PFSK-1 (cell line): Measurements from ENCODE around the gene SUV39H2.

Experiments
- FOXP2 ChIP-seq: optimal IDR thresholded peaks from 2 replicates; pipeline ENCODE3; 2011; ENCODE audit warnings: borderline replicate concordance, control low read depth, inconsistent platforms; ENCODE audit not compliant: insufficient read depth; ENCODE audit errors: extremely low read length, extremely low read depth
- POLR2AphosphoS5 ChIP-seq: IDR thresholded peaks from 2 replicates; pipeline ENCODE4 v1.6.1; 2012; ENCODE audit warnings: low read depth, mild to moderate bottlenecking, control low read depth, low read length, moderate library complexity
- SIN3A ChIP-seq: IDR thresholded peaks from 2 replicates; pipeline ENCODE4 v1.6.1; 2012; ENCODE audit warnings: mild to moderate bottlenecking, low read length, moderate library complexity, borderline replicate concordance; ENCODE audit not compliant: insufficient read depth
- TAF1 ChIP-seq: IDR thresholded peaks from 2 replicates; pipeline ENCODE4 v1.6.1; 2012; ENCODE audit warnings: low read length, control low read depth, borderline replicate concordance; ENCODE audit not compliant: insufficient read depth
- TF ChIP-seq, protein P1 (sequence below), 2 experiments: IDR thresholded peaks; 2 replicates each; pipeline versions ENCODE4 v1.6.1 to v1.8.0; 2011 to 2012; ENCODE audit warnings: low read depth in 2 of 2, low read length in 2 of 2, control low read depth in 1 of 2, inconsistent platforms in 1 of 2, mild to moderate bottlenecking in 1 of 2, moderate library complexity in 1 of 2; ENCODE audit not compliant: insufficient read depth in 1 of 2

SUV39H2 gene

DNA sequence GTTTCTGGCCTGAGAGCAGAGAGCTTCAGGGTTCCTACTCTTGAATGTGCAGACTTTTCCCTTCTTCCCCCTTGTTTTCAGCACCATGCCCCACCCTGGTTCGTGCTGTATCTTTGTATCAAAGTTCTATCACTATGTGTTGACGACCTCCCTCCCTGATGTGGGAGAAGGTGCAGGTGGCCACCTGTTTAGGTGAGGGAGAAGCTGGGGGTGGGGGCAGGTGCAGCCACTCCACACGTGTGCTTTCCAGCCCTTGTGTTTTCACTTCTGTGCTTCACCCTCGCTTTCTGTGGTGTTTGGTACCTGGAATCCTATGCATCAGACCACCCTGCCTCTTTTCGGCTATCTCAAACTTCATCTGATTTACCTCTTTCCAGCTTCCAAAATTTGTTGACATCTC is 19.6 kb upstream of the SUV39H2 start:
- TF ChIP-seq, protein P1, sequence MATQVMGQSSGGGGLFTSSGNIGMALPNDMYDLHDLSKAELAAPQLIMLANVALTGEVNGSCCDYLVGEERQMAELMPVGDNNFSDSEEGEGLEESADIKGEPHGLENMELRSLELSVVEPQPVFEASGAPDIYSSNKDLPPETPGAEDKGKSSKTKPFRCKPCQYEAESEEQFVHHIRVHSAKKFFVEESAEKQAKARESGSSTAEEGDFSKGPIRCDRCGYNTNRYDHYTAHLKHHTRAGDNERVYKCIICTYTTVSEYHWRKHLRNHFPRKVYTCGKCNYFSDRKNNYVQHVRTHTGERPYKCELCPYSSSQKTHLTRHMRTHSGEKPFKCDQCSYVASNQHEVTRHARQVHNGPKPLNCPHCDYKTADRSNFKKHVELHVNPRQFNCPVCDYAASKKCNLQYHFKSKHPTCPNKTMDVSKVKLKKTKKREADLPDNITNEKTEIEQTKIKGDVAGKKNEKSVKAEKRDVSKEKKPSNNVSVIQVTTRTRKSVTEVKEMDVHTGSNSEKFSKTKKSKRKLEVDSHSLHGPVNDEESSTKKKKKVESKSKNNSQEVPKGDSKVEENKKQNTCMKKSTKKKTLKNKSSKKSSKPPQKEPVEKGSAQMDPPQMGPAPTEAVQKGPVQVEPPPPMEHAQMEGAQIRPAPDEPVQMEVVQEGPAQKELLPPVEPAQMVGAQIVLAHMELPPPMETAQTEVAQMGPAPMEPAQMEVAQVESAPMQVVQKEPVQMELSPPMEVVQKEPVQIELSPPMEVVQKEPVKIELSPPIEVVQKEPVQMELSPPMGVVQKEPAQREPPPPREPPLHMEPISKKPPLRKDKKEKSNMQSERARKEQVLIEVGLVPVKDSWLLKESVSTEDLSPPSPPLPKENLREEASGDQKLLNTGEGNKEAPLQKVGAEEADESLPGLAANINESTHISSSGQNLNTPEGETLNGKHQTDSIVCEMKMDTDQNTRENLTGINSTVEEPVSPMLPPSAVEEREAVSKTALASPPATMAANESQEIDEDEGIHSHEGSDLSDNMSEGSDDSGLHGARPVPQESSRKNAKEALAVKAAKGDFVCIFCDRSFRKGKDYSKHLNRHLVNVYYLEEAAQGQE (IDR thresholded peaks at IDR 0.05; ENCODE audit: insufficient read depth in 1 of 2, low read depth in 2 of 2, low read length in 2 of 2), result no peak

DNA sequence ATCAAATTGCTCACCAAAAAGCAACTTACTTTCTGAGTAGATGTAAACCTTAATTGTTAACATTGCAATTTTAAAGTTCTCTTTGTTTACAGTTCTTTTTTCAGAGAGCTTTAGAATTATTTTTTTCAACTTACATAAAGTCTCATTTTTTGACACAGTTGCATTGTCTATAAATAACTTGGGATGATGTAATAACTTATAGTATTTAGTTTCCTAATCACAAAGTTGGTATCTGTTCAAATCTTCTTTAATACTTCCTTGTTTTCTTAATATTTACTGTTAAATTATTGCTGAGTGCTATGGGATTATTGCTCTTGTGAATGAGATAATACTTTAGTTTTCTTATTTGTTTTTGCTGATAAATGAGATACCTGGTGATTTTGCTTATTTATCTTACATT is 18.9 kb upstream of the SUV39H2 start:
- TF ChIP-seq, protein P1 (IDR thresholded peaks at IDR 0.05; ENCODE audit: insufficient read depth in 1 of 2, low read depth in 2 of 2, low read length in 2 of 2), result no peak
- TF ChIP-seq TAF1, result no peak
- no peak for TF ChIP-seq FOXP2
- TF ChIP-seq SIN3A, result no peak
- no peak for TF ChIP-seq POLR2AphosphoS5

DNA sequence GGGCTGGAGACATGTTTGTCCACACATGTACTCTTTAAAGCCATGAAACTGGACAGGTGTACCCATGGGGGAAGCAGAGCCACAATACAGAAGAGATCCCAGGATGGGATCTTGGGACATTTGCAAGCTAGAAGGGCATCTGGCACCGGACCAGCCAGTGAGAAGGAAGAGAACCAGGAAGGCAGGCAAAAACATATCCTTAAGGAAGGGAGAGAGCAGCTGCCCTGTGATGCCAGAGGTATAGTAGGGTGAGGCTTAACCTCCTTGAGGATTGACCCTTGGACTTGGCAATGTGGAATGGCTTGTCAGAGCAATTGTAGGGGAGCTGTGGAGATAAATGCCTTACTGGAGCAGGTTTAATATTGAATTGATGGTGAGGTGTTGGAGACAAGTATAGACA is 17.9 kb upstream of the SUV39H2 start:
- no peak for TF ChIP-seq POLR2AphosphoS5
- TF ChIP-seq, protein P1 (IDR thresholded peaks at IDR 0.05; ENCODE audit: insufficient read depth in 1 of 2, low read depth in 2 of 2, low read length in 2 of 2), result no peak
- no peak for TF ChIP-seq SIN3A
- TF ChIP-seq TAF1, result no peak
- no peak for TF ChIP-seq FOXP2

DNA sequence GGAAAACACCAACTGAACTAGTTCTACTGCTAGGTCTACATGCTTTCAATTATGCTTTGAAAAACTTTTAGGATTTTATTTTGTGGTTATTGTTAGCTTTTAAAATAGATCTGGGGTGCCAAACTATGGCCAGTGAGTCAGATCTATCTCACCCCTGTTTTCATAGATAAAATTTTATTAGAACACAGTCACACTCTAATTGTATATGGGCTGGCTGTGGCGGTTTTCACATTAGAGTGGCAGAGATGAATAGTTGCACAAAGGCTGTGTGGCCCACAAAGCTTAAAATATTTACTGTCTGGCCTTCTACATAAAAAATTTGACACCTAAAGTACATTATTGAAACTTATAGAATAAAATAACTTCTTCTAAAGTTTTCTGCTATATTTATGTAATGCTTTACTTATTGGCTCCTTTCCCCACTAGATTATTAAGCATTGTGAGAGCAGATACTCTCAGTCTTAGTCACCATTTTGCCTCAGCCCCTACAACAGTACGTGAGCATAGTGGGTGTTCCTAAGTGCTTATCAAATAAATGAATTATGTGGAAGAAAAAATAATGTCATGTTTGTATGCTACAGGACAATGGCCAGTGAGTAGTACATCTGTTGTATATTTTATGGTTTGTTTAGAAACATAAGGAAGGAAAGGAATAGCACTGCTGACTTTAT is 5.4 kb upstream of the SUV39H2 start:
- no peak for TF ChIP-seq SIN3A
- TF ChIP-seq TAF1, result no peak
- TF ChIP-seq, protein P1 (IDR thresholded peaks at IDR 0.05; ENCODE audit: insufficient read depth in 1 of 2, low read depth in 2 of 2, low read length in 2 of 2), result no peak
- TF ChIP-seq POLR2AphosphoS5, result no peak
- TF ChIP-seq FOXP2, result no peak

DNA sequence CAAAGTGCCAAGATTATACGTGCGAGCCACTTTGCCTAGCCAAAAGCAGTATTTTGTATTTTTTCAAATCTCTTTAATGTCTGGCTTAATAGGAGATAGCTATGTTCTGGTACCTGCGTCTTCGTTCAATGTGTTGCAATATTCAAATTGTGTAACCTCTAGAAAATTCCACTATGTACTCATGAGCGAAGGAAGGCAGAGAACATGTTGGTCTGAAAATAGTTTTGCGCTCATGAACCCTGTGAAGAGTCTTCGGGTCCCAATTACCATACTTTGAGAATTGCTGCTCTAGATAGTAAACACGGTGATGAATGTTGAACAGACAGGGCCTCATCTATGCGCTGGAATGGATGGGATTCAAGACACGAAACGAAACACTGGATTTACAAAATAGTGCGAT is 2.7 kb upstream of the SUV39H2 start:
- TF ChIP-seq, protein P1 (IDR thresholded peaks at IDR 0.05; ENCODE audit: insufficient read depth in 1 of 2, low read depth in 2 of 2, low read length in 2 of 2), result no peak
